KOPT-K1 (cell line): ENCODE results near the gene MAPKAPK2.

Source experiments
- H3K27ac ChIP-seq: fragments of 200-600 bp; sonication (generic); 2 replicates; pipeline ENCODE4 v1.5.1; 2016; ENCODE audit warnings: antibody characterized with exemption, mild to moderate bottlenecking, low read depth, low read length; ENCODE audit not compliant: poor library complexity, severe bottlenecking
- H3K36me3 ChIP-seq: fragments of 200-600 bp; sonication (generic); 2 replicates; pipeline ENCODE4 v1.5.1; 2017; ENCODE audit warnings: antibody characterized with exemption, mild to moderate bottlenecking, low read length, moderate library complexity; ENCODE audit not compliant: insufficient read depth
- H3K9me3 ChIP-seq: fragments of 200-600 bp; sonication (generic); 2 replicates; pipeline ENCODE4 v1.5.1; 2017; ENCODE audit warnings: antibody characterized with exemption, low read length, mild to moderate bottlenecking; ENCODE audit not compliant: insufficient read depth, poor library complexity, severe bottlenecking

MAPKAPK2 gene

GRCh38 chr1:206713070-206713469 is 28.4 kb downstream of the MAPKAPK2 start:
- Histone ChIP-seq H3K36me3 (no peaks in the 10 kb centered on the region), H3K9me3 (no peaks in the 10 kb centered on the region), H3K27ac (no peak overlapping the region)

- H3K36me3 ChIP-seq: no peaks in the 10 kb centered on the region
- no peaks in the 10 kb centered on the region for H3K9me3 ChIP-seq
- no peak overlapping the region for H3K27ac ChIP-seq
These were observed 29.2 kb downstream of the MAPKAPK2 start for GRCh38 chr1:206713910-206714312.

- Histone ChIP-seq H3K9me3 (no peaks in the 10 kb centered on the region), H3K36me3 (no peaks in the 10 kb centered on the region), H3K27ac (no peak overlapping the region)
These were observed 29.8 kb downstream of the MAPKAPK2 start for GRCh38 chr1:206714331-206715058.

- Histone ChIP-seq H3K9me3 (no peaks in the 10 kb centered on the region), H3K27ac (no peak overlapping the region), H3K36me3 (no peaks in the 10 kb centered on the region)
These were observed 30.4 kb downstream of the MAPKAPK2 start for GRCh38 chr1:206715120-206715519.

GRCh38 chr1:206715552-206716158 is 30.9 kb downstream of the MAPKAPK2 start:
- H3K36me3 ChIP-seq: no peaks in the 10 kb centered on the region
- no peaks in the 10 kb centered on the region for H3K9me3 ChIP-seq
- peak overlapping the region; percentile 7 for H3K27ac ChIP-seq

GRCh38 chr1:206716159-206716869 is 31.6 kb downstream of the MAPKAPK2 start:
- Histone ChIP-seq H3K9me3 (no peaks in the 10 kb centered on the region), H3K36me3 (no peaks in the 10 kb centered on the region), H3K27ac (peak overlapping the region; percentile 7)

GRCh38 chr1:206716870-206717673 is 32.4 kb downstream of the MAPKAPK2 start:
- Histone ChIP-seq H3K9me3 (no peaks in the 10 kb centered on the region), H3K27ac (peak overlapping the region; percentile 7), H3K36me3 (no peaks in the 10 kb centered on the region)

- no peaks in the 10 kb centered on the region for H3K9me3 ChIP-seq
- H3K36me3 ChIP-seq: no peaks in the 10 kb centered on the region
- peak overlapping the region; percentile 7 for H3K27ac ChIP-seq
These were observed 32.9 kb downstream of the MAPKAPK2 start for GRCh38 chr1:206717674-206717989.

- H3K9me3 ChIP-seq: no peaks in the 10 kb centered on the region
- H3K36me3 ChIP-seq: no peaks in the 10 kb centered on the region
- H3K27ac ChIP-seq: no peak overlapping the region
These were observed 34.6 kb downstream of the MAPKAPK2 start for GRCh38 chr1:206719169-206719839.

GRCh38 chr1:206721454-206721853 is 36.7 kb downstream of the MAPKAPK2 start:
- no peaks in the 10 kb centered on the region for H3K36me3 ChIP-seq
- no peaks in the 10 kb centered on the region for H3K9me3 ChIP-seq
- H3K27ac ChIP-seq: no peak overlapping the region

- Histone ChIP-seq H3K27ac (no peak overlapping the region), H3K36me3 (no peaks in the 10 kb centered on the region), H3K9me3 (no peaks in the 10 kb centered on the region)
These were observed 38.2 kb downstream of the MAPKAPK2 start for GRCh38 chr1:206722751-206723461.

GRCh38 chr1:206723462-206723804 is 38.7 kb downstream of the MAPKAPK2 start:
- Histone ChIP-seq H3K36me3 (no peaks in the 10 kb centered on the region), H3K9me3 (no peaks in the 10 kb centered on the region), H3K27ac (no peak overlapping the region)

- no peaks in the 10 kb centered on the region for H3K36me3 ChIP-seq
- no peak overlapping the region for H3K27ac ChIP-seq
- H3K9me3 ChIP-seq: no peaks in the 10 kb centered on the region
These were observed 39.2 kb downstream of the MAPKAPK2 start for GRCh38 chr1:206723805-206724472.
